GM18867 (cell line): ENCODE measurements around the gene HMCN2.
"Not testable (repeated sequence)": the region's sequence is repeated elsewhere in the genome, so short reads cannot be mapped to it uniquely, and the experiment has no call there.

Experiments used
- ATAC-seq: cut with Tn5 transposase; IDR thresholded peaks from one replicate; pipeline ENCODE4 v1.9.1; 2021; ENCODE audit warnings: mild to moderate bottlenecking, moderate library complexity; ENCODE audit not compliant: unreplicated experiment

Gene HMCN2

GRCh38 chr9:130327781-130328348 lies 62.3 kb downstream of the HMCN2 start:
- ATAC-seq: no peak

- ATAC-seq: no peak
These were observed 62.8 kb downstream of the HMCN2 start for GRCh38 chr9:130328349-130328801.

GRCh38 chr9:130329061-130329460 lies 63.5 kb downstream of the HMCN2 start:
- no peak for ATAC-seq

- no peak for ATAC-seq
These were observed 64.8 kb downstream of the HMCN2 start for GRCh38 chr9:130330202-130330862.

DNA sequence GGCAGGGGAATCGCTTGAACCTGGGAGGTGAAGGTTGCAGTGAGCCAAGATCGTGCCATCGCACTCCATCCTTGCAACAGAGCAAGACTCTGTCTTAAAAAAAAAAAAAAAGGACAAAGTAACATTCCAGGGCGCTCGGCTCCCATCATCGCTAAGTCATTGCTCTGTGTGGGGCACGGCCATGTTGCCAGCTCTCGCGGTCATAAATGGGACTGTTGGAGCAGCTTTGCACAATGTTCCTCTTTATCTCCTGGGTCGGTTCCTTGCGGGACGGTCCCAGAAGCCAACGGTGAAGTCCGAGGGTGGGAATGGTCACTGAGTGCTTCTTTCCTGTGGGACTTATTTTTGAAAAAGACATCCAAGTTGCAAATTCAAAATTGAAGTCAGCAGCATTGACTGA lies 65.5 kb downstream of the HMCN2 start:
- ATAC-seq: no peak

- ATAC-seq: no peak
These were observed 66.0 kb downstream of the HMCN2 start for GRCh38 chr9:130331573-130331972.

DNA sequence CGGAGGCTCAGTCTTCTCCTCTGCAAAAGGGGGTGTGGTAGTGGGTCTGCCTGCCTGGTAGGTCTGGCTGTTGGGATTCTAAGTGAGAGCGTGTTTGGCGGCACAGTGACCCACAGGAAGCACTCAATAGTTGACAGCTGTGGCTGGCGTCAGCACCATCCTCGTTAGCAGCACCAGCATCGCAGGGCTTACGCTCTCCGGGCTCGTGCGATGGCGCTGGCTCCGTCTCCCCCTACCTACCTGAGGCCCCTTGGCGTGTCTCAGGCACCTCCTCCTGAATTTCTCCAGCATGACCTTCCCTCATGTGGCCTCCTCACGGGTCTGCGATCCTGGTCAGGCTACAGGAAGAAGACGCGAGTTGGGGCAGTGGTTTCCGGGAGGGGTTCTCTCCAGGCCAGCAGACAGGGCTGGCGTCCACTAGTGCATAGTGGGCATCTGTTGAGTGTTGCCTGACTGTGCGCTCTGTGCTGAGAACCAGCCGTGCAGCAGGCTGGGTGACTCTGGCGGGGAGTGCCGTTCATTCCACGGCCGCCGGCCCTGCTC lies 66.9 kb downstream of the HMCN2 start:
- ATAC-seq: no peak

DNA sequence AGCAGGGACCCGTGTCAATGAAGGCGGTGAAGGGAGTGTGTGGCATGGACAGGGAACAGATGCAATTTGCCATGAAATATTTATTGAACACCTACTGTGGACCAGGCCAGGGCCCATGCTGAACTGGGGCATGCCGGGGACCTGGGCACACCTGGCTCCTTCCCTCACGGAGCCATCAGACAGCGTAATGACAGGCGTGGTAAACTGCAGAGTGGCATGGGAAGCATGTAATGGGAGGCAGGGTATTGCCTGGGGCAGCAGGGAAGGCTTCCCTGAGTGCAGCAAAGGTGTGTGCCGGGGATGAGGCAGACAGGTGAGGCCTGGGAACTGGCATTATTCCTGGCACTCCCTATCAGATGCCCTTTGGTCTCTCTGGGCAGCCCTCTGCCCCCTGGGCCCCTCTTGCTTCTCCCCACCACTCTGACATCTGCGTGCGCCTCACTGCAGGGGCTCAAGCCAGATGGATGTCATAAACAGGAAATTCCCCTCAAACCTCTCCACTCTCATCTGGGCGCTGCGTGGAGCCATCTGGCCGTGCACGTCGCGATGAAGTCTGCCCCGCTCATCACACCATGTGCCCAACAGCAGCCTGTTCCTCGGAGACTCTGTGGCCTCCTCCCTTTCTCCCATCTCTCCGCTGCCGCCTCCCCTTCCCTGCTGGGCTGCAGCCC lies 67.6 kb downstream of the HMCN2 start:
- no peak for ATAC-seq

GRCh38 chr9:130333712-130334062 lies 68.1 kb downstream of the HMCN2 start:
- ATAC-seq: no peak

DNA sequence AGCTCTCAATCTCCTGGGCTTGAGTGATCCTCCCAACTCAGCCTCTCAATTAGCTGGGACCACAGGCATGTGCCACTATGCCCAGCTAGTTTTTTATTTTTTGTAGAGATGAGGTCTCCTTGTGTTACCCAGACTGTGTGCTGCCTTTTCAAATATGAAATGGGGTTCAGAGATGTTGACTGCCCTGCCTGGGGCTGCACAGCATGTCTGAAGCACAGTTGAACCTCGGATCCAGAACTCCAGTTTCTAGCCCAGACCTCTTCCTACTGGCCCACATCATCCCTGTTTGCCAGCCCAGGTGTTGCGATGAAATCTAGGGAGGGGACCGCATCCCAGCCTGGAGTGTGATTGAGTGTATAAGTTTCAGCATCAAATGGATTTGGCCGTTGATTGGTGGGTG lies 69.4 kb downstream of the HMCN2 start:
- no peak for ATAC-seq

DNA sequence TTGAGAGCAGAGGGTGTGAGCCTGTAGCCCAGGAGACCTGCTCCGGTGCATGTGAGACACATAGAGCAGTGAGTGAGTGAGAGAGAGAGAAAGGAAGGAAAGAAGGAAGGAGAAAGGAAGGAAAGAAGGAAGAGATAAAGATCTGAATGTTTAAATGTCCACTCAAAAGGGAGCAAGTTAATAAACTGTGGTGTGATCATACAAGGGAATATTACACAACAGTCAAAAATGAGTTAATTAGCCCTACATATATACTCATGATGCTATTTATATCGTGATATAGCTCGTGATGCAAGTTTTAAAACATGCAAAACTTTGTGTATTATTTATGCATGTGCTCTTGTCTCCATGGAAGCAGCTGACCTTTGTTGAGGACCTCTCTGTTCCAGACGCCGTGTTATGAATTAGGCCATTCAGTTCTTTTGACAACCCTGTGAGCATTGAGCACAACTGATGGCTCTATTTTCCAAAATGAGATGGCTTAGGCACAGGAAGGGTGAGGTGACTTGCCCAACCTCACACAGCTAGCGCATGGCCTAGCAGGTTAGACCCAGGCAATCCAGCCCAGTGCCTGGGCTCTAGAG lies 70.6 kb downstream of the HMCN2 start:
- no peak for ATAC-seq

DNA sequence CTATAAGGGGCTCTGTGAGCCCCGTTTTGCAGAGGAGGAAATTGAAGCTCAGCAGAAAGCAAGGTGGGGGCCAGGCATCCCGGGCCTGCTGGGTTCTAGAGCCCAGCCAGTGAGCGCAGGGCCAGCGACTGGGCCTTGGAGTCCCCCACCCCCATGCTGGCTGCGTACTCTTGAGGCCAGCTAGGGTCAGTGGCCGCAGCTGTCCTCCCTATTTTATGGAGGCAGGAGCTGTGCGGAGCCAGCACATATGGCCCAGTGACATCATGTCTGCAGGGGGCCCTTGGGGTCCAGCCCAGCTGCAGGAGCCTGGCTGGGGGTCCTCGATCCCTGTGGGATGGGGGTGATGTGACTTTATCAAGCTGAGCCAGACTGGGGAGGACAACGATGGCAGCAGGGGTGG lies 71.3 kb downstream of the HMCN2 start:
- no peak for ATAC-seq

GRCh38 chr9:130337318-130337717 lies 71.8 kb downstream of the HMCN2 start:
- ATAC-seq: no peak

DNA sequence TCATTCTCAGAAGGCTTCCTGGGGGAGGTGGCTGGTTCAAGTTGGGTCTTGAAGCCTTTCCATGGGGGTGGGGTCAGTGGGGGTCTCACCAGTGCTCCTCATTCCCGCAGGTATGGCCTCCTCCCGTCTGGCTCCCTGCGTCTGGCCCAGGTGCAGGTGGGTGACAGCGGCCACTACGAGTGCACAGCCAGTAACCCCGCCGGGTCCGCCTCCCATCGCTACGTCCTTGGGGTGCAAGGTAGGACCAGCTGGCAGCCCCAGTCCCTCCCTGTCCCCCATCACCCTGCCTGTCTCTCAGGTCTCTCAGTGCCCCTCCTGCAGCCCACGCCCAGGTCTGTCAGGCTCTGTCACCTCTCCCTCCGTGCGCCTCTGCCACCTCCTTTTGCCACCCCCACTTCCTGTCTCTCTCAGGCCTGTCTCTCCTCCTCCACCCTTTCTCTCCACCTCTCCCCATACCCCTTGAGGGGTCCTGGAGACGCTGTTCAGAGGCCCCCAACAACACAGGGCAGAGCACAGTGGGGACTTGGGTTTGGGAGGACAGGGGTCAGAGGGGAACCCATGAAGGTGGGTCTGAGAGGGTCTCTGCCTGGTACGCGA lies 72.3 kb downstream of the HMCN2 start:
- no peak for ATAC-seq

DNA sequence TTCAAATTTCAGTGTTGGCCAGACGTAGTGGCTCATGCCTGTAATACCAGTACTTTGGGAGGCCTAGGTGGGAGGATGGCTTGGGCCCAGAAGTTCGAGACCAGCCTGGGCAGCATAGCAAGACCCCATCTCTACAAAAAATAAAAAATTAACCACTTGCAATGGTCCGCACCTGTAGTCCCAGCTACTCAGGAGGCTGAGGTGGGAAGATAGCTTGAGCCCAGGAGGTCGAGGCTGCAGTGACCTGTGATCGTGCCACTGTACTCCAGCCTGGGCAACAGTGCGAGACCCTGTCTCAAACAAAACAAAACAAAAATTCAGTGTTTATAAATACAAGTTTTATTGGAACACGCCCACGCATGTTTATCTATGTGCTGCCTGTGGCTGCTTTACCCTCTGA lies 73.3 kb downstream of the HMCN2 start:
- ATAC-seq: not testable (repeated sequence)

GRCh38 chr9:130339306-130339705 lies 73.7 kb downstream of the HMCN2 start:
- ATAC-seq: no peak

GRCh38 chr9:130340011-130340410 lies 74.5 kb downstream of the HMCN2 start:
- no peak for ATAC-seq

GRCh38 chr9:130340557-130340956 lies 75.0 kb downstream of the HMCN2 start:
- ATAC-seq: not testable (repeated sequence)

DNA sequence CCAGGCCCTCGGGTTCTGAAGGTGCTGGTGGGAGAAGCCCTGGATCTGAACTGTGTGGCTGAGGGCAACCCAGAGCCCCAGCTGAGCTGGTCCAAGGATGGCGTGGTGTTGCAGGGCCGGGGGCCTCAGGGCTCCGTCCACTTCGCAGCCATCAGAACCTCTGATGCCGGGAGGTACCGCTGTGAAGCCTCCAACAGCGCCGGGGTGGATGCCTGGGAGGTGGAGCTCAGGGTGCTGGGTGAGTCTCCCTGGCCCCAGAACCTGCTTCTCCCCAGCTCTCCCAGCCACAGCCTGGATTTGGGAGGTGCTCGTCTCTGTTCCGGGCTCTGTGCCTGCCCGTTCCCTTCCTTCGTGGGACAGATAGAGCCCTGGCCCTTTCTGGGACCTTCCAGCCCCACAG lies 75.6 kb downstream of the HMCN2 start:
- ATAC-seq: no peak

- no peak for ATAC-seq
These were observed 76.5 kb downstream of the HMCN2 start for GRCh38 chr9:130341839-130342713.
